Bone marrow (tissue), 2 donors: Measurements from ENCODE around the gene CTCFL.

ENCODE experiments used
- DNase-seq, 2 donors: peaks; one replicate each; lab custom pipeline; 2025; lab: John Stamatoyannopoulos, UW

Gene CTCFL

DNA sequence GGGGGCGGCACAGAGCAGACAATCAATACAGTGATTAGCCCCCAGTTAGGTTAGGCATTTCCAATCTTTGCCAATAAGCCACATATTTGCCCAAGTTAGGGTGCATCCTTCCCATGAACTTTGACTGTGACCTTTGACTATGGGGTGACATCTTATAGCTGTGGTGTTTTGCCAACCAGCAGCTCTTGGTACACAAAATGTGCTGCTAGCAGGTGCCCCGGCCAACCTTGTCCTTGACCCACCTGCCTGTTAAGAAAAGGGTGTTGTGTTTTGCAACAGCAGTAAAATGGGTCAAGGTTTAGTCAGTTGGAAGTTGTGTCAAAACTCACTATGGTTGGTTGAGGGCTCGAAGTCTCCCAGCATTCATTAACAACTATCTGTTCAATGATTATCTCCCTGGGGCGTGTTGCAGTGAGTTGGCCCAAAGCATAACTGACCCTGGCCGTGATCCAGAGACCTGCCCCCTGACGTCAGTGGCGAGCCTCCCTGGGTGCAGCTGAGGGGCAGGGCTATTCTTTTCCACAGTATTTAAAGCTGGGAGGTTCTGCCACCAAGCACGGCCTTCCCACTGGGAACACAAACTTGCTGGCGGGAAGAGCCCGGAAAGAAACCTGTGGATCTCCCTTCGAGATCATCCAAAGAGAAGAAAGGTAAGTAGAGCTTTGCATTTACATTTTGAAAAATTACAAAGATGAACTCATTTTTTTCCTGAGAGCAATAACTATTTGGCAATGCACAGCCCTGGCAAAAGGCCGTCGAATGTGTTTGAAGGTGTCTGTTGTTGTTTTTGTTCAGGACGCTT lies 35.8 kb upstream of the CTCFL start, which contains the start of gene PCK1:
TSS of gene PCK1 (plus strand) at position 557 of the 802 bp plus-strand sequence. CDS start 302 bp downstream, outside the sequence.
- no peak for DNase-seq

DNA sequence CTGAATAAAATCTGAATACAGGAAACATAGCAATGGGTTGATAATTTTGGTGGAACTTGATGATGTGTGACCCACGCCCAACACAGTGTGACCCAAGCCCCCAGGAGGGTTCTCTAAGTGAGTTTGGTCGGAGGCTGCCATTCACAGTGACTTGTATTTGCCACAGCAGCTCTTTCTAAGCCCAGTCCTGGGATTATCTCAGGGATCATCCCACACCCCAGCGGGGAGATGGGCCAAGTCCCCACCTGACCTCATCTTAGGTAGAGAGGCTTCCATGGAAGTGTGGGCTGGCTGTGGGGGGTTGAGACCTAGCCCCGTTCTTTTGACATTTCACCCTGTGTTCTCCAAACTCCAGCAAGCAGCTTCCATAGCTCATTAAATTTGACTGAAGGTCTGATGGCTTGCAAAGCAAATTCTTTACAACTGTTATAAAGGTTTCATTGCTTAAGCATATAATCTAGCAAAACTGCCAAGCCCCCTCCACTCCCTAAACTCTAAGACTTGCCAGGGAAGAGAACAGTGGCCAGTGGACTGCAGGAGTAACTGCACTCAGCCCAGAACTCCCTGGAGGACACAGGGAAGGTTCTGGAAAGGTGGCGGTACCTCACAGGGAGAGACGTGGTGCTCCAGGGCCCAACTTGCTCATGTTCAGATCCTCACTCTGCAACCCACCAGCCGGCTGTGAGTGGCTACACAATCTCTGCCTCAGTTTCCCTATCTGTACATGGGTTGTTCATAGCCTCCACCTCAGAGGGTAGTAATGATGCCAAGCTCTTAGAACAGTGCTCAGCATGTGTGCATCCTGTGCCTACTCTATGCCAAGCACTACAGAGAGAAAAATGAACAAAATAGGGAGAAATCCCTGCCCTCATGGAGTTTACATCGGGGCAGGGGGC lies 35.0 kb upstream of the CTCFL start:
- DNase-seq = no peak

DNA sequence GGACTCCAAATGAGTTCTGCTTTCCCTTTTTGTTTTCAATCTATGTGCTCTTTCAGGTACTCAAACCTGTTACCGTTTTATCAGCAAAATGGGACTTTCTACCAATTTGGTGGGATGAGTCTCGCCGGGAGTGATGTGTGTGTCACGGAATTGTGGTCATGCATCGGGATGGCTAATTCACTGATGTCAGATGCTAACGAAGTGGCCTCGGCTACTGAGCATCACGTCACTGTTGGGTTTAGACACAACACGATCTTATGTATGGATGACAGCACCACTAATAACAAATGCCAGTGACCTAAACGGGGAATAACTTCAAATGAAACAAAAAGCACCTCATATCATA lies 34.3 kb upstream of the CTCFL start:
- no peak for DNase-seq

DNA sequence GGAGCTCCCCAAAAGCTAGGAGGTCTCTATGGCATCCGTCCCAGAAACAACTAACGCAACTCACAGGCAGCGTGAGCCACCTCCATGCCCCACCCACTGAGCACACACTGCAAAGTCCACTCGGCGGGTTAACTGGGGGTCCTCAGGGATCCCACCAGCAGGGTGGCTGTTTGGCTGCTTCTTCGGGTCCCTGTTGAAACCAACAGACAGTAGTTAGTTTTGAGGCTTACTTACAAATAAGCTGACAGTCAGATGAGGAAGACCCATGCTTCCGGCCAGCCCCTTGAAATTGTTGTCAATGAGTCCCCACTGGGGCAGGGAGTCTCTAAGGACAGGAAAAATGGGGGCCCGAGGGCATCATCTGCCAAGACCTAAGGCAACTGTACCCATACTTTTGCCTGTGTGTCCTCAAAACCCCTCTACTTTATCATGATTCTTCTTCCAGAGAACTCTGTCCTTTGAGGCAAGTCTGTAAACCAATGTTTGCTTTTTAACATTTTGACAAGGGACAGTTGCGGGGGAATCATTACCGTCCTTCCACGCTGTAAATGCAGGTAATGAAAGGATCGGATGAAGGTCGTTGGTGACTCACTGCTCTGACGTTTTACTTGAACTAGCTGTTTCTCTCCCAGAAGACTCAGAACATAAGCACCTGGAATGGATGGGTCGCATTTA lies 33.8 kb upstream of the CTCFL start:
- no peak for DNase-seq

DNA sequence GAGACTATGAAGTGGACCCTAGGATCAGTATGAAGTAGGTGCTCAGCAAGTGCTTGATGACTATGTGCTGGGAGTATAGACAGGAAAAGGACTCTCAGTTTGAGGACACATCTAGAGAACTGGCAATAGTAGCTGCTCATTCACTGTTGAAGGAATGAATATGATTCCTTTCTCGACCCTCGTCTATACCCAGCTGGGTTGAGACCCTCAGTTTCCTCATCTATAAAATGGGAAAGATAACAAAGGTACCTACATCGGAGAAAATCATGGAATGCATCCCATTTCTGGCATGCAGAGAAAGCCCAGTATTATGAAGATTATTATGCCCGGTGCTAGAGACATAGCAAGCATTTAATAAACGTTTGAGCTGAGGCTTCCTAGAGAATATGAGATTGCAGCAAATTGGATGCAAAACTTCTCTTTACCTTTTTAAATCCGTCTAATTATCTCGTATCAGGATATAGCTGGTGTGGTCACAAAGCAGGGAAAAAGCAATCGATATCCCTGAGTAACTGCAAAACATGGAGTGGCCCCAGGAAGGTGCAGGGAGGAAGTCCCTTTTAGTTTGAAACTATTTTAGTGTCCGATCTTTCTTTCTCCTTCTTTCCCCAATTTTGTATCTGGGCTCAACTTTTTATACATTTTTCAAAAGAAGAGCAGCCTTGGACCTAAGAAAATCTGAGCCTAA lies 33.1 kb upstream of the CTCFL start:
- DNase-seq = no peak

DNA sequence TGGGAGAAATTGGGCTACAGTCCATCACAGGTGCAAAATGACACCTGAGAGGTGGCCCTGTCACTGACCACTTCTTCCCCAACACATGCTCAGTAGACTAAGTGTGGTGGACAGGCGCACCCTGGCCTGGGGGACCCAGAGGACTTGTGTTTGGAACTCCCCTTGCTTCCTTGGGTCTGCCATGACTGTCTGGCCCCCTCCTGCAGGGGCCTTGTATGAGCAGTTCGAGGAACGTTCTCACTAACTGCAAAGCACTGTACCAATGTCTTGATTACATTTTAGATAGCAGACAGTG lies 32.0 kb upstream of the CTCFL start:
- DNase-seq = no peak

DNA sequence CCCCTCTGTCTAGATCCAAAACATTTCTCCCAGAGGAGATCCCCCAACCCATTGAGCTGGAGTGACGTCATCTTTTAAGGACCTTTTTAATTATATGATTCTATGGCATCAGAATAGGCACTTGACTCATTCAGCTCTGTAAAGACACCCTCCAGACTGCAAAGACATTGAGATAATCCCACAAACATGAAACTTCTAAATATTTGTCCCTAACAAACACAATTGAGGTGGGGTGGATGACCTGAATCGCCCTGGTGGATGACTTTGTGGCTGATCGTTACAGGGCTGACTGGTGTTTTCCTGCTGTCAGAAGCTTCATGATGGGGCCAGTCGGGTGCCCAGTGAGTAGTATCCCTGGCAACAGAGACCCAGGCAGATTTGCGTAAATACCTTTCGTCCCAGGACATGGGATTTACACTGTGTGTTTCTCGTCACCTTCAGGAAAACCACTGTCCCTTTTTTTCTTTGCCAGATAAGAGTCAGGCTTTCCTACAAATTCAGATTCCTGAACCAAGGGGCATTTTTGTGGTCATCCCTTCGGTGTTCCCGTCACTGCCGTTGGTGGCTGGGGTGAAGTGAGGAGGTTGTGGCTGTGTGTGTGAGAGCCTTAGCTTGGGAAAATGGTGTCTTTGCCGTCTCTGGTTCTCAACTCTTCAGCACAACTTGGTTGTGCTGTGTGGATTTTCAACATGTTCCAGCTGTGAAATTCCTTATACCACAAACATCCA lies 30.7 kb upstream of the CTCFL start:
- DNase-seq = no peak

DNA sequence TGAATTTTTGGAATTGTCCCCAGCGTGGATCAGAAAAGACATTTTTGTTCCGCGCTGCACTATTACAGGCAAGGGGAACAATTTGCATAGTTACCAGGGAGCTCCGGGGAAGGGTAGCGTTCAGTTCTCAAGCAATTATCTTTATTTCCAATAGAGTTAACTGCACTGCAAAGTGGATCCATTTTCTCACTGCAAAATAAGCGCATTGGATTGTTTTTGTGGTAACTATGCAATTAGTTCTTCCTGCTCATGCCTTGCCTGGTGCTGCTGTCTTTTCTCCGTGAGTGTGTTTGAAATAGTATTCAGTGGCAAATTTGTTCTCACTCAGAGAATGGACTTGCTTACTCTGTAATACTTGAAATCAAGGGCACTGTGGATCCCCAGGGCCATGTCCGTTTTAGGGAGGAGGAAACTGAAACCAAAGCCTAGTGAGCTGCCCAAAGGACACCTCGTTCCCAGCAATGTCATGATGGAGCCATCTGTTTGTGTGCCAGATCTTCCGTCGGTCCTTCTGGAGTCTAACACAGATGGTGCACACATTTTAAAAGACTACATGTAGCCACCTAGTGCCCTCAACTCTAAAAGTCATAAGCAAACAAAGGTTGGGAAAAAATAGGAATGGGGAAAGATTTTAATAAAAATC lies 28.6 kb upstream of the CTCFL start:
- DNase-seq = no peak

DNA sequence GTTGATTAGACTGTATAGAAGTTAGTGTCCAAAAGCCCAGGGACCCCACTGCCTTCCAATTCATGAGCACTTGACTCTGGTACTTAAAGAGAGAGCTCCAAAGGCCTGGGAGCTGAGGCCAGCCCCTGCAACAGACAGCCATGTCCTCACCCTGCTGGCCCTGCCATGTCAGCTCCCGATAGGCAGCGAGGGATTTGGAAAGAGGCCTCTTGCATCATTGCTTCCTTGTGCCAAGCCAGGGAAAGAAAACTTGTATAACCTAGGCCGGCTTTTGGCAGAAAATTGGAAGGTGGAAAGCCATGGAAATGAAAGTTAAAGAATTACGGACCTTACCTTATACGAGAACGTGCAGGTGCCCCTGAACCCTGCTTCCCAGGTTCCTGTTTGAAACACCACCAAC lies 27.5 kb upstream of the CTCFL start:
- no peak for DNase-seq

DNA sequence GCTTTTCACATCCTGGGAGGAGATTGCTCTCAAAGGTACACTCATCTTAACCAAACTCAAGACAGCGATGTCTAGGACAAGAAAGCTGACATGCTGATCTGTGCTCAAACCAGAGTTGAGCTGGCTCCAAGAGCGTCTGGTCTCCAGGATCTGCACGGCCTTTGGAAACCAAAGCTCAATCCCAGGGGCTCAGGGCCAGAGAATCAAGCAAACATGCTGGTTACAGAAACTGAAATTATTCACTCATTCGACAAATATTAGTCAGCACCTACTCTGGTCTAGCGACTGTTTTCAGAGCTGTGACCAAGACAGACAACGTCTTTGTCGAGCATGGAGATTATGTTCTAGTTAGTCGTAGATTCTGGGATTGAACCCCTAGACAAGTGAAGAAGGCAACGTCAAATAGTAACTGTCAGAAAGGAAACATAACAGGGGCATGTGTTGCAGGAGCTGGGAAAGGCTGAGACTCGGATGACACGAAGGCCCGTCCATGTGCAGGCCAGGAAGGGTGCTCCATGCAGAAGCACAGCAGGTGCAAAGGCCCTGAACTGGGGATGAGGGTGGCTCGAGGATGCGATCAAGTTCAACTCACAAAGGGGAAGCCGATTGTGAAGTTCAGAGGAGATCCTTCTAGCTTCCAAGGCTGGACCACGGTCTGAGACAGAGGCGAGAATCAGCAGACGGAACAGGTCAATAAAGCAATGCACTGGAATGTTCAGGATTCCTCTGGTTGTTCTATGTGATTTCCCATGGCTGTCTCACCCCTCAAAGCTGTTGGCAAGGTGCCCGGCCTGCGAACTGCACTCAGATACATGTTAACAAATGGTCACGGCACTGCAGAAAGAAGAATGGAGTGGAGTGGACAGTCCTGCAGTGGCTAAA lies 23.5 kb upstream of the CTCFL start:
- DNase-seq = no peak

DNA sequence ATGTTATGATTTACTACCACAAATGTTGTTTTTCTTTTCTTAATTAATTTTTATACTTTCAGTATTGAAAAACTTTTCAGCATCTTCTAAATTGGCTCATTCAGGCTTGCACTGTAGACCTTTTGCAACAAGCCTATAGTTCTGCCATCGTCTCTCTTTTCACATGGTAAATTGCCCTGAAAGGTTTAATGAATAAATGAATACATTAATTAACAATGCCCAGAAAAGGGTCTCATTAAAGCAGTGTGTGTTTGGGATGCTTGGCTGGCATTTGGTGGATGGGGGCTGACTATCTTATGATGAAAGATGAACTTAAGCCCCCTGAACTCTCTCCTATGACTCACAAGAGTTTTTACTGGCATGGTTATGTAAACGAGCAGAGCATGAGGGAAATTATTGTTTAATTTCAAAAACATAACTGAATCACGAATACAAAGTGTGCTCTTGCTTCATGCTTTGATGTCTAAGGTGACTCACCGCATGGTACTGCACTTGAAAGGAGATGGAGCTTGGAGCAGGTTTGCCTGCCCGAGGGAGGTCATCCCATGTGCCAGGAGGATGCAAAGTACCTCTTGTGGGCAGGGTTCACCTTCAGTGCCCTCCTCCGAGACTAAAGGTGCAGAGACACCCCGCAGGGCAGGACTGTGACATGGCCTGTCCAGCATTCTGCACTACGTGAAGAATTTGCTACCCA lies 22.2 kb upstream of the CTCFL start:
- DNase-seq = no peak

DNA sequence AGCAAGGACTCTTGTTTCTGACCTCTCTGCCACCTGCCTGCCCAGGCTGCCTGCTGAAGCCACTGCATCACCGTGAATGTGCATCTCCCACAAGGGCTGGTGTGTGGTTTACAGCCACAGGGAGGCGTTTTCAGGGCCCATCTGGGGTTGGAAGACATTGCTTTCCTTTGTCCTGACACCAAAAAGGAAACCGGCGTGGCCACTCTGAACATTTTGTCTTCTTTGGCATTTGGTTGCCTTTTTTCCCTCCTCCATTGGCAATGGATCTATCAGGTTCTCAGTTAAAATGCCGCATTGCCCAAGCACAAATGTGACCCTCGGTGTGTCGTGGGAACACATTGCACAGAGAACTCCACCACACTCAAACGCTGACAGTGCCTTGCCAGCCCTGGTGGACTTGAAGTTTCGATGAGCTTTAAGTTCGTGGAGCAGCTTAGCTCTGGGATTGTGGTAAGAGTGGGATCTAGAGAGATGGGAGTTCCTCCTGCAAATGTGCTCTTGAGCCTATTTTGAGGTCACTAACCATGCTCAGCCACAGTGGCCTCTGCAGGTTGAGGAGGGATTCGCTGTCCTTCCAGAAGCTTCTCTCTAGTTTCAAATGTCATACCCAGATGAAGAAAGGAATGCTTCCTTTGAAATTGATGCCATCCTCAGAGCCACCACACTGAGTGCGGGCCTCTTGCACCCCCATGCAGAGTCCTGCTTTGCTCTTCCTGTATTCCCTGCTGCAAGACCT lies 21.2 kb upstream of the CTCFL start:
- DNase-seq = no peak

DNA sequence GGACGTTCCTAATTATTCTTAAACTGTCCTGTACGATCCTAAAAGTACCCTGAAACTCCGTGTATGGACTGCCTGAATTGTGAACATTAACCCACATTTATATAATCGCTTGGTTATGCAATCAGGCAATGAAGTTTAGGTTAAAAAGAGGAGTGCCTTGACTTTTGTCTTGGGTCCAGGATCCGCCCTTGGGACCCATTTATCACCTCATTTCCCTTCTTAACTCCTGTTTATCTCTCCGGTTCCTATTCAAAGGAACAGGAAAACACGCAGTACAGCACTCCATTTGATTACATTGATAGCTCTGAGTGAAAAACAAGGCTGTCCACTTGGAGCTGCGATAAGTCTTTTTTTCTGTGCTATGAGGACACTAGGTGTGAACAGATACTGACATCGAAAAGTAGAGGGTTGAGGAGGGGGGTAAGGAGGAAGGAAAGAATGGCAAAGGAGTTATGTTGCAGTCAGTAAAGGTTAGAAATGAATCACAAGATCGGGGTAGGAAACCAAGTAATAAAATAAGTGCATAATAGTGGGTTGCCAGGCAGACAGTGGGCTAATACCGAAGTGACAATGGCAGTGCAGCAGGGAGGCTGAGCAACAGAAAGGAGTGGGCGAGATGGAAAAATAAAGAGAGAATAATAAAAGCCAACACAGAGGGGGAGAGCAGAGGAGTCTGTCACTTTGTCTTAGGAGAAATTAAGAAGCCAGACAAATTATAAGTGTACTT lies 20.1 kb upstream of the CTCFL start:
- DNase-seq = no peak

DNA sequence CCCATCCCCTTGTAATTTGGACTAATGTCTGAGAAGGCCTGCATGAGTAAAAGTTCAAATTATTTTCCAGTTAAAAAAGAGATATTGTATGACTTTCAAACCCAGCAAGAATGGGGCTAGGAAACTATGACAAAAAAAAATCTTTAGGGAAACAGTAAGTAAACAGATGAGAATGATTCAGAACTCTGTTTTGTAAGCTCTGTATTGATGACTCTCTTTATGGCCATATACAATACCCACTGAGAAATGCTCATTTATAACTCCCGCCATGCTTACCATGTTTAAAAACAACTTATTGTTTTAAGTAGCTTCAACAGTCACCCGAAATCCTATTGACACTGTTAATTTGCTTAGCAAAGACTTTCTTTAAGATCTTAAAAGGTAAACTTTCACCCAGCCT lies 18.8 kb upstream of the CTCFL start:
- DNase-seq = no peak

DNA sequence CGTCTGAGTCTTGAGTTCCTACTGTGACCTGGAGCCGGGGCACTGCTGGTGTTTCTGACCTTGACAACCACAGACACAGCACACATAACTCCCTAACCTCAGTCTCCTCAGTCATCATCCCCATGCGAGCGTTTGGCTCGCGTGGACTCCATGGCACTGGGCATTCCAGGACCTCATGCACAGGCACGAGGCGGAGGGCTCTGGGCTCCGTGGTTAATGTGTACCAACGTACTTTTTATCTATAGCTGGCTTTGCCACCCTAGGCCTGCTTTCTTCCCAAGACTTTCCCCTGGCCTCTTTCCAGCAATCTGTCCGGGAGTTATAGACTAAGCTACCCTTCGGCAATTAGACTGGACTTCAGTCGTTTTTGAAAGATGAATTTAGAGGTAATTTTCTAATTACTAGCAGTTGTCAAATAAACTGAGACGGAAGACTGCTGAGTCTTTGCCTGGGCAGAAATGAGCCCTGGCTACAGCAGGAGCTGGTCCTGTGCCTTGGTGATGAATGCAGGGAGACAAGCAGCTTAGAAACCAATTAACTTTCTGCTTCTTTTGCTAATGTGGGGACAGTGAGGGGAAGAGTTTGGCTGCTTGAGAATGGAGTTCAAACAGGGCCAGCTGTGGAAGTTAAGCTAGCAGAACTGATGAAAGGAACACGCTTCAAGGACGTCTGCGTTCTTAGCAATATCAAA lies 16.1 kb upstream of the CTCFL start:
- DNase-seq = no peak

DNA sequence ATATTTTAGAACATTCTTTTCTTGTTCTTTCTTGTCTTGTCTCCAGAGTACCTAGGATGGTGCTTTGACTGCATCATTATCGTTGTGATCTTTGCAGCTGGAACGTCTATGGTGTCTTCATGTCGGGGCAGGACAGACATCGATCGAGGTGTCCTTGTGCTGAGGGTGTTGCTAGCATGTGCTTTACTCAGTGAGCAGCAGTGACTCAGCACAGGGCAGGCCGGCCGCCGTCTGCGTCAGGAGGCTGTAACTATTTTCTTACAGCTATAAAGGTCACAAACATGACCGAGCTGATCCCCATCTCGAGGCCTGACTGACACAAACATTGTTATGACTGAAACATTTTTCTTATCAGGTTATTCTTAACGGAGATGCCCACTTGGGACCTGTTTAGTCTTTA lies 14.9 kb upstream of the CTCFL start:
- no peak for DNase-seq

DNA sequence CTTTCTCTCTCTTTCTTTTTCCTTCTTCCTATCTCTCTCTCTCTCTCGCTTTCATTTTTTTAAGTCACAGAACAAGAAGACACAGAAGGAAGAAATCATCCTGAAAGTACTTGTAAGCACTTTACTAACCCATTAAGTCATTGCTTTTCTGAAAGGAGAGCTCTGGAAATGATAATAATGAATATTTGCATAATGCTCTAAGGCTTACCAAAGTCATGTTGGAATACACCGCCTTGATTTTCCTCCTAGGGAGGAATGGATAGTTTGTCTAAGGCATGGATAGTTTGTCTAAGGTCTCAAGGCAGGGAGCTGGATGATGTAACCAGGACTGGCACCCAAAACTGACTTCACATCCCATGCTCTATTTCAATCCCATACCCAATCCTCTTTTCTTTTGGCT lies 12.9 kb upstream of the CTCFL start:
- no peak for DNase-seq
